Adrenal gland (tissue), 5 donors: ENCODE results near the gene CYBA.

Experiments
- CTCF ChIP-seq, 6 experiments: fragments of 450-650 bp in 4 of 6; fragments of 200-600 bp in 2 of 6; sonication (generic) in 1 of 6; IDR thresholded peaks; 1 replicate in 5 of 6; 2 replicates in 1 of 6; pipeline versions ENCODE4 v1.5.1 to v1.8.0; 2016 to 2021; ENCODE audit warnings: antibody characterized with exemption in 6 of 6, mild to moderate bottlenecking in 2 of 6, moderate library complexity in 1 of 6
- POLR2A ChIP-seq, 2 donors: fragments of 450-650 bp; IDR thresholded peaks; one replicate each; pipeline ENCODE4 v1.6.1; 2017; ENCODE audit warnings: antibody characterized with exemption in 2 of 2, mild to moderate bottlenecking in 2 of 2, moderate library complexity in 1 of 2
- donor health status: DM: no; HTN: no; CAD: no.

- TF ChIP-seq POLR2A (IDR thresholded peaks at IDR 0.05) (no peak), CTCF (IDR thresholded peaks at IDR 0.05) (no peak)
Observed at GRCh38 chr16:88695218-88695617, 44.4 kb upstream of the CYBA start.
